ENCODE measurements around the gene HAPLN1.

GRCh38 chr5:83729362-83729761 lies 8.7 kb upstream of the HAPLN1 start:
- TF ChIP-seq MAX (IDR thresholded peaks at IDR 0.05), result no peak
- TF ChIP-seq YY1 (IDR thresholded peaks at IDR 0.05; ENCODE audit: low read depth), result no peak

Data from Ishikawa (cell line).